ENCODE measurements around the gene ALK.
A peak's percentile ranks its signal among the peaks of the same experiment; 100 is the strongest.

Gene ALK

GRCh38 chr2:29518646-29519337 is 402.6 kb downstream of the ALK start:
- TF ChIP-seq, protein P1, sequence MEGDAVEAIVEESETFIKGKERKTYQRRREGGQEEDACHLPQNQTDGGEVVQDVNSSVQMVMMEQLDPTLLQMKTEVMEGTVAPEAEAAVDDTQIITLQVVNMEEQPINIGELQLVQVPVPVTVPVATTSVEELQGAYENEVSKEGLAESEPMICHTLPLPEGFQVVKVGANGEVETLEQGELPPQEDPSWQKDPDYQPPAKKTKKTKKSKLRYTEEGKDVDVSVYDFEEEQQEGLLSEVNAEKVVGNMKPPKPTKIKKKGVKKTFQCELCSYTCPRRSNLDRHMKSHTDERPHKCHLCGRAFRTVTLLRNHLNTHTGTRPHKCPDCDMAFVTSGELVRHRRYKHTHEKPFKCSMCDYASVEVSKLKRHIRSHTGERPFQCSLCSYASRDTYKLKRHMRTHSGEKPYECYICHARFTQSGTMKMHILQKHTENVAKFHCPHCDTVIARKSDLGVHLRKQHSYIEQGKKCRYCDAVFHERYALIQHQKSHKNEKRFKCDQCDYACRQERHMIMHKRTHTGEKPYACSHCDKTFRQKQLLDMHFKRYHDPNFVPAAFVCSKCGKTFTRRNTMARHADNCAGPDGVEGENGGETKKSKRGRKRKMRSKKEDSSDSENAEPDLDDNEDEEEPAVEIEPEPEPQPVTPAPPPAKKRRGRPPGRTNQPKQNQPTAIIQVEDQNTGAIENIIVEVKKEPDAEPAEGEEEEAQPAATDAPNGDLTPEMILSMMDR (conservative IDR thresholded peaks at IDR 0.05; ENCODE audit: control insufficient read depth, insufficient read depth, low read depth, low read length), result no peak
- no peak for DNase-seq (ENCODE audit: low read depth)

GRCh38 chr2:29518010-29518409 is 403.4 kb downstream of the ALK start:
- peak; percentile 69 for DNase-seq (ENCODE audit: low read depth)
- TF ChIP-seq, protein P1 (conservative IDR thresholded peaks at IDR 0.05; ENCODE audit: control insufficient read depth, insufficient read depth, low read depth, low read length), result no peak
- H3K4me3 ChIP-seq (ENCODE audit: control insufficient read depth, low read depth, low read length), result no peak overlapping the region

More at GRCh38 chr2:29518646-29519337, 402.6 kb downstream of the ALK start:
- no peak overlapping the region for H3K4me3 ChIP-seq (ENCODE audit: control insufficient read depth, low read depth, low read length)

DNA sequence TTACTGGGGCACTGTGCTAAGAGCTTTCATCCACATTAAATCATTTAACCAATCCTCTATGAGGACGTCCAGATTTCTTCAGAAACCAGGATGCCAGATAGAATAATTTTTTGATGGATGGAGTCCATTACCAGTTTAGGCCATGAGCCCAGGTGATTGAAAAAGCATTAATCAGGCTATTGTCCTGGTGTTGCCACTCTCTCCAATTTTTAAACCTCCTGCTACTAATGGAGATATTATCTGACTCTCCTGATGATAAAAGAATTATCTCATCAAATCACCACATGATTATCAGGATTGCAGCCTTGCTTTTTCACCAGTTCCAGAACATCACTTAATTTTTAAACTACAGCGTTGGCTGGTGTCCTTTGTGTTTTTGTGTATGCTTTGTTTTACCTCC is 404.0 kb downstream of the ALK start:
- no peak overlapping the region for H3K4me3 ChIP-seq (ENCODE audit: control insufficient read depth, low read depth, low read length)
- TF ChIP-seq, protein P1 (conservative IDR thresholded peaks at IDR 0.05; ENCODE audit: control insufficient read depth, insufficient read depth, low read depth, low read length), result no peak
- no peak for DNase-seq (ENCODE audit: low read depth)

GRCh38 chr2:29516767-29517166 is 404.6 kb downstream of the ALK start:
- DNase-seq (ENCODE audit: low read depth), result no peak
- no peak overlapping the region for H3K4me3 ChIP-seq (ENCODE audit: control insufficient read depth, low read depth, low read length)
- TF ChIP-seq, protein P1 (conservative IDR thresholded peaks at IDR 0.05; ENCODE audit: control insufficient read depth, insufficient read depth, low read depth, low read length), result no peak

GRCh38 chr2:29509878-29510277 is 411.5 kb downstream of the ALK start:
- no peak overlapping the region for H3K4me3 ChIP-seq (ENCODE audit: control insufficient read depth, low read depth, low read length)
- TF ChIP-seq, protein P1 (conservative IDR thresholded peaks at IDR 0.05; ENCODE audit: control insufficient read depth, insufficient read depth, low read depth, low read length), result no peak

DNA sequence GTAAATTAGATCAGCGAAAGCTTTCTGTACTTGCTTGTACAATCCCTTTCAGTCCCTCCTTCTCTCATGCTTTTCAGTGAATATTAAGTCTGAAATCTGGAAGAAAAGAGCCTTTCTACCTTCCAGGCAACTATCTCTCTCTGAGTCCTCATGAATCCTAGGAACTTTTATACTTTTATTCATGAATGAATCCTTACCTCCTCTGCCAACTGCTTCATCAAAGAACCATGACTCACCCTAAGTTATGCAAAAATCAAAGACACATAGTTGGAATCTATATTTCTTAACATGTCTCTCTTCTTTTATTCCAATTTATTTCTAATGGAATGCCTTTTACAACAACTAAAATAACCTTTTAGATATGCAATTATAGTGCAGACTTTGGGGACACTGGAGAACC is 412.0 kb downstream of the ALK start:
- TF ChIP-seq, protein P1 (conservative IDR thresholded peaks at IDR 0.05; ENCODE audit: control insufficient read depth, insufficient read depth, low read depth, low read length), result no peak
- DNase-seq (ENCODE audit: low read depth), result peak; percentile 40
- no peak overlapping the region for H3K4me3 ChIP-seq (ENCODE audit: control insufficient read depth, low read depth, low read length)

More at GRCh38 chr2:29509878-29510277, 411.5 kb downstream of the ALK start:
- no peak for DNase-seq (ENCODE audit: low read depth)
